C4-2B (cell line): ENCODE data around the gene RNF8.

ENCODE experiments used
- H3K27ac ChIP-seq: fragments of 450-650 bp; 2 replicates; pipeline ENCODE4 v1.5.1; 2017
- CTCF ChIP-seq: fragments of 450-650 bp; conservative IDR thresholded peaks from 2 replicates; pipeline ENCODE4 v1.5.1; 2017; ENCODE audit warnings: mild to moderate bottlenecking
- ZFX ChIP-seq: fragments of 450-650 bp; IDR thresholded peaks from 2 replicates; pipeline ENCODE4 v1.6.1; 2017

Gene RNF8

GRCh38 chr6:37409501-37409900 is 55.7 kb downstream of the RNF8 start:
- no peak overlapping the region for H3K27ac ChIP-seq
- TF ChIP-seq ZFX (no peak), CTCF (no peak)

- H3K27ac ChIP-seq: no peak overlapping the region
- no peak for TF ChIP-seq ZFX
- TF ChIP-seq CTCF: no peak
Observed at GRCh38 chr6:37417393-37417792, 63.6 kb downstream of the RNF8 start.

GRCh38 chr6:37418722-37419121 is 64.9 kb downstream of the RNF8 start:
- H3K27ac ChIP-seq: no peak overlapping the region
- TF ChIP-seq ZFX: no peak
- no peak for TF ChIP-seq CTCF

- H3K27ac ChIP-seq: no peak overlapping the region
- TF ChIP-seq CTCF (no peak), ZFX (no peak)
Observed at GRCh38 chr6:37426058-37426944, 72.5 kb downstream of the RNF8 start.

- no peak for TF ChIP-seq CTCF
Observed at GRCh38 chr6:37426945-37427510, 73.2 kb downstream of the RNF8 start.

GRCh38 chr6:37429352-37429750 is 75.6 kb downstream of the RNF8 start:
- TF ChIP-seq CTCF (no peak), ZFX (no peak)
- H3K27ac ChIP-seq: no peak overlapping the region

More at GRCh38 chr6:37426945-37427510, 73.2 kb downstream of the RNF8 start:
- no peak overlapping the region for H3K27ac ChIP-seq

- no peak for TF ChIP-seq ZFX
- no peak for TF ChIP-seq CTCF
- peak overlapping the region; percentile 75 for H3K27ac ChIP-seq
Observed at GRCh38 chr6:37432590-37432915, 78.8 kb downstream of the RNF8 start.
